ENCODE data around the gene SPTSSB.

The SPTSSB gene

GRCh38 chr3:161405087-161405486, 33.8 kb upstream of the SPTSSB start:
- TF ChIP-seq GATA1 (IDR thresholded peaks at IDR 0.05; ENCODE audit: low read depth, low read length) = no peak
- TF ChIP-seq POLR2A (IDR thresholded peaks at IDR 0.05; ENCODE audit: low read length) = no peak
- DNase-seq = no peak

- DNase-seq = no peak
- TF ChIP-seq POLR2A (IDR thresholded peaks at IDR 0.05; ENCODE audit: low read length) (no peak), GATA1 (IDR thresholded peaks at IDR 0.05; ENCODE audit: low read depth, low read length) (no peak)
Observed at GRCh38 chr3:161403251-161403650, 31.9 kb upstream of the SPTSSB start.

- no peak for DNase-seq
Observed at GRCh38 chr3:161401389-161401788, 30.1 kb upstream of the SPTSSB start.

GRCh38 chr3:161400650-161401049, 29.3 kb upstream of the SPTSSB start:
- DNase-seq = no peak
- TF ChIP-seq POLR2A (IDR thresholded peaks at IDR 0.05; ENCODE audit: low read length) = no peak

More at GRCh38 chr3:161401389-161401788, 30.1 kb upstream of the SPTSSB start:
- TF ChIP-seq POLR2A (IDR thresholded peaks at IDR 0.05; ENCODE audit: low read length) = no peak
- TF ChIP-seq GATA1 (IDR thresholded peaks at IDR 0.05; ENCODE audit: low read depth, low read length) = no peak

GRCh38 chr3:161395115-161396012, 24.0 kb upstream of the SPTSSB start:
- TF ChIP-seq POLR2A (IDR thresholded peaks at IDR 0.05; ENCODE audit: low read length) (no peak), GATA1 (IDR thresholded peaks at IDR 0.05; ENCODE audit: low read depth, low read length) (no peak)
- no peak for DNase-seq

- no peak for DNase-seq
- TF ChIP-seq POLR2A (IDR thresholded peaks at IDR 0.05; ENCODE audit: low read length) = no peak
- no peak for TF ChIP-seq GATA1 (IDR thresholded peaks at IDR 0.05; ENCODE audit: low read depth, low read length)
Observed at GRCh38 chr3:161393803-161394202, 22.5 kb upstream of the SPTSSB start.

- TF ChIP-seq GATA1 (IDR thresholded peaks at IDR 0.05; ENCODE audit: low read depth, low read length) = no peak
- TF ChIP-seq POLR2A (IDR thresholded peaks at IDR 0.05; ENCODE audit: low read length) = no peak
- no peak for DNase-seq
Observed at GRCh38 chr3:161393310-161393709, 22.0 kb upstream of the SPTSSB start.

- DNase-seq = no peak
- TF ChIP-seq GATA1 (IDR thresholded peaks at IDR 0.05; ENCODE audit: low read depth, low read length) (no peak), POLR2A (IDR thresholded peaks at IDR 0.05; ENCODE audit: low read length) (no peak)
Observed at GRCh38 chr3:161392853-161393252, 21.5 kb upstream of the SPTSSB start.

- DNase-seq = no peak
- TF ChIP-seq GATA1 (IDR thresholded peaks at IDR 0.05; ENCODE audit: low read depth, low read length) (no peak), POLR2A (IDR thresholded peaks at IDR 0.05; ENCODE audit: low read length) (no peak)
Observed at GRCh38 chr3:161390200-161390599, 18.9 kb upstream of the SPTSSB start.

- no peak for TF ChIP-seq GATA1 (IDR thresholded peaks at IDR 0.05; ENCODE audit: low read depth, low read length)
- TF ChIP-seq POLR2A (IDR thresholded peaks at IDR 0.05; ENCODE audit: low read length) = no peak
- no peak for DNase-seq
Observed at GRCh38 chr3:161389445-161390035, 18.2 kb upstream of the SPTSSB start.

GRCh38 chr3:161388855-161389254, 17.5 kb upstream of the SPTSSB start:
- DNase-seq = no peak
- no peak for TF ChIP-seq POLR2A (IDR thresholded peaks at IDR 0.05; ENCODE audit: low read length)
- TF ChIP-seq GATA1 (IDR thresholded peaks at IDR 0.05; ENCODE audit: low read depth, low read length) = no peak

GRCh38 chr3:161386991-161387770, 15.9 kb upstream of the SPTSSB start:
- DNase-seq = no peak
- no peak for TF ChIP-seq POLR2A (IDR thresholded peaks at IDR 0.05; ENCODE audit: low read length)
- no peak for TF ChIP-seq GATA1 (IDR thresholded peaks at IDR 0.05; ENCODE audit: low read depth, low read length)

- no peak for DNase-seq
- TF ChIP-seq POLR2A (IDR thresholded peaks at IDR 0.05; ENCODE audit: low read length) = no peak
- TF ChIP-seq GATA1 (IDR thresholded peaks at IDR 0.05; ENCODE audit: low read depth, low read length) = no peak
Observed at GRCh38 chr3:161372321-161373260, 1.3 kb upstream of the SPTSSB start.
